LoVo (cell line): ENCODE data around the gene GFY.
"Not testable (repeated sequence)": the region's sequence is repeated elsewhere in the genome, so short reads cannot be mapped to it uniquely, and the experiment has no call there.

Source experiments
- DNase-seq: peaks from one replicate; pipeline ENCODE4 v3.0.0-alpha.2; 2016; ENCODE audit warnings: low spot score

Gene GFY

GRCh38 chr19:49444100-49444700 lies 19.0 kb downstream of the GFY start:
- DNase-seq = not testable (repeated sequence)

GRCh38 chr19:49445997-49446396 lies 20.8 kb downstream of the GFY start:
- no peak for DNase-seq

GRCh38 chr19:49447485-49448431 lies 22.6 kb downstream of the GFY start:
- DNase-seq = no peak

GRCh38 chr19:49448432-49448786 lies 23.2 kb downstream of the GFY start:
- DNase-seq = no peak

- no peak for DNase-seq
Measured at GRCh38 chr19:49450405-49450804, 25.2 kb downstream of the GFY start.

GRCh38 chr19:49451430-49452181 lies 26.4 kb downstream of the GFY start, which contains the start of gene PIH1D1:
PIH1D1 (minus strand) TSS chr19:49451814; CDS start chr19:49451574, 240 bp downstream.
- peak; percentile 99 for DNase-seq

- DNase-seq = peak; percentile 98
Measured at GRCh38 chr19:49453013-49453756, 28.0 kb downstream of the GFY start, which contains the start of gene ALDH16A1. ALDH16A1 (plus strand) TSS chr19:49453225; CDS start chr19:49453332, 107 bp downstream.

GRCh38 chr19:49453757-49454240 lies 28.6 kb downstream of the GFY start:
- no peak for DNase-seq

GRCh38 chr19:49455773-49456172 lies 30.6 kb downstream of the GFY start:
- no peak for DNase-seq

GRCh38 chr19:49456326-49456725 lies 31.1 kb downstream of the GFY start:
- DNase-seq = no peak

- DNase-seq = no peak
Measured at GRCh38 chr19:49458567-49458903, 33.3 kb downstream of the GFY start.

GRCh38 chr19:49459388-49459787 lies 34.2 kb downstream of the GFY start:
- DNase-seq = no peak

GRCh38 chr19:49461130-49461529 lies 35.9 kb downstream of the GFY start:
- DNase-seq = not testable (repeated sequence)

GRCh38 chr19:49461656-49462055 lies 36.5 kb downstream of the GFY start:
- no peak for DNase-seq

- no peak for DNase-seq
Measured at GRCh38 chr19:49462492-49462891, 37.3 kb downstream of the GFY start.

GRCh38 chr19:49463960-49464740 lies 39.0 kb downstream of the GFY start:
- no peak for DNase-seq

GRCh38 chr19:49465371-49465770 lies 40.2 kb downstream of the GFY start:
- DNase-seq = no peak

GRCh38 chr19:49468199-49468598 lies 43.0 kb downstream of the GFY start:
- no peak for DNase-seq

GRCh38 chr19:49468746-49469447 lies 43.7 kb downstream of the GFY start:
- DNase-seq = no peak
